Ovary (tissue), 3 donors: ENCODE data around the gene TSBP1.

ENCODE experiments used
- CTCF ChIP-seq, 3 donors: fragments of 450-650 bp in 2 of 3; fragments of 200-600 bp in 1 of 3; IDR thresholded peaks; one replicate each; pipeline versions ENCODE4 v1.5.1 to v1.8.0; 2016 to 2022; ENCODE audit warnings: antibody characterized with exemption in 3 of 3, mild to moderate bottlenecking in 1 of 3
- EP300 ChIP-seq: sonication (generic); formaldehyde crosslinking; IDR thresholded peaks from one replicate; pipeline ENCODE4 v1.6.1; 2017; ENCODE audit warnings: antibody characterized with exemption
- POLR2A ChIP-seq: fragments of 450-650 bp; IDR thresholded peaks from one replicate; pipeline ENCODE4 v1.6.1; 2017; ENCODE audit warnings: antibody characterized with exemption, mild to moderate bottlenecking, moderate library complexity
- donor health status: DM: no; HTN: no; CAD: no.

GRCh38 chr6:32293695-32294094, 78.0 kb downstream of the TSBP1 start:
- no peak for TF ChIP-seq CTCF (IDR thresholded peaks at IDR 0.05)
- no peak for TF ChIP-seq POLR2A
- TF ChIP-seq EP300, result no peak
